ENCODE measurements around the gene PRR3.
A peak's percentile ranks its signal among the peaks of the same experiment; 100 is the strongest.
"Not testable (repeated sequence)": the region's sequence is repeated elsewhere in the genome, so short reads cannot be mapped to it uniquely, and the experiment has no call there.

The PRR3 gene

GRCh38 chr6:30573113-30573512 is 16.0 kb downstream of the PRR3 start:
- peaks cover 47% of the 10 kb centered on the region for H3K36me3 Mint-ChIP-seq (ENCODE audit: low read depth)
- H3K27me3 Mint-ChIP-seq: no peaks in the 10 kb centered on the region
- H3K4me1 Mint-ChIP-seq (ENCODE audit: low read depth): peaks cover 79% of the 10 kb centered on the region
- peak overlapping the region; percentile 98 for H3K4me3 Mint-ChIP-seq
- no peaks in the 10 kb centered on the region for H3K9me3 Mint-ChIP-seq
- peak overlapping the region; percentile 96 for H3K27ac Mint-ChIP-seq

- Mint-ChIP-seq H3K4me1 (ENCODE audit: low read depth) (peaks cover 43% of the 10 kb centered on the region), H3K27ac (peak overlapping the region; percentile 70), H3K36me3 (ENCODE audit: low read depth) (peaks cover 78% of the 10 kb centered on the region), H3K9me3 (no peaks in the 10 kb centered on the region), H3K4me3 (no peak overlapping the region), H3K27me3 (no peaks in the 10 kb centered on the region)
These were observed 21.0 kb downstream of the PRR3 start for GRCh38 chr6:30578051-30578450.

GRCh38 chr6:30583921-30584320 is 26.8 kb downstream of the PRR3 start:
- no peak overlapping the region for H3K4me3 Mint-ChIP-seq
- H3K27me3 Mint-ChIP-seq: no peaks in the 10 kb centered on the region
- no peak overlapping the region for H3K27ac Mint-ChIP-seq
- peaks cover 90% of the 10 kb centered on the region for H3K36me3 Mint-ChIP-seq (ENCODE audit: low read depth)
- no peaks in the 10 kb centered on the region for H3K4me1 Mint-ChIP-seq (ENCODE audit: low read depth)
- no peaks in the 10 kb centered on the region for H3K9me3 Mint-ChIP-seq

GRCh38 chr6:30589754-30590358 is 32.8 kb downstream of the PRR3 start:
- Mint-ChIP-seq H3K9me3 (no peaks in the 10 kb centered on the region), H3K4me1 (ENCODE audit: low read depth) (peaks cover 6% of the 10 kb centered on the region), H3K27ac (peak overlapping the region; percentile 34), H3K36me3 (ENCODE audit: low read depth) (peaks cover 84% of the 10 kb centered on the region), H3K4me3 (no peak overlapping the region), H3K27me3 (no peaks in the 10 kb centered on the region)

GRCh38 chr6:30590509-30590908 is 33.4 kb downstream of the PRR3 start:
- no peak overlapping the region for H3K4me3 Mint-ChIP-seq
- peak overlapping the region; percentile 40 for H3K27ac Mint-ChIP-seq
- peaks cover 82% of the 10 kb centered on the region for H3K36me3 Mint-ChIP-seq (ENCODE audit: low read depth)
- no peaks in the 10 kb centered on the region for H3K9me3 Mint-ChIP-seq
- H3K4me1 Mint-ChIP-seq (ENCODE audit: low read depth): peaks cover 6% of the 10 kb centered on the region
- no peaks in the 10 kb centered on the region for H3K27me3 Mint-ChIP-seq

GRCh38 chr6:30591008-30591407 is 33.9 kb downstream of the PRR3 start:
- H3K27ac Mint-ChIP-seq: peak overlapping the region; percentile 40
- no peaks in the 10 kb centered on the region for H3K9me3 Mint-ChIP-seq
- H3K27me3 Mint-ChIP-seq: no peaks in the 10 kb centered on the region
- peaks cover 79% of the 10 kb centered on the region for H3K36me3 Mint-ChIP-seq (ENCODE audit: low read depth)
- H3K4me1 Mint-ChIP-seq (ENCODE audit: low read depth): peaks cover 6% of the 10 kb centered on the region
- H3K4me3 Mint-ChIP-seq: no peak overlapping the region

- Mint-ChIP-seq H3K9me3 (no peaks in the 10 kb centered on the region), H3K4me3 (no peak overlapping the region), H3K27me3 (no peaks in the 10 kb centered on the region), H3K4me1 (ENCODE audit: low read depth) (peaks cover 10% of the 10 kb centered on the region), H3K36me3 (ENCODE audit: low read depth) (peaks cover 71% of the 10 kb centered on the region), H3K27ac (peak overlapping the region; percentile 32)
These were observed 35.2 kb downstream of the PRR3 start for GRCh38 chr6:30592287-30592686.

GRCh38 chr6:30597315-30598144 is 40.4 kb downstream of the PRR3 start:
- H3K36me3 Mint-ChIP-seq (ENCODE audit: low read depth): peaks cover 54% of the 10 kb centered on the region
- peak overlapping the region; percentile 1 for H3K27ac Mint-ChIP-seq
- H3K9me3 Mint-ChIP-seq, H3K27me3 Mint-ChIP-seq, H3K4me3 Mint-ChIP-seq: not testable (repeated sequence)
- peaks cover 14% of the 10 kb centered on the region for H3K4me1 Mint-ChIP-seq (ENCODE audit: low read depth)

GRCh38 chr6:30598912-30599624 is 42.0 kb downstream of the PRR3 start:
- Mint-ChIP-seq H3K27ac (peak overlapping the region; percentile 36), H3K27me3 (no peaks in the 10 kb centered on the region), H3K36me3 (ENCODE audit: low read depth) (peaks cover 64% of the 10 kb centered on the region), H3K4me3 (no peak overlapping the region), H3K9me3 (no peaks in the 10 kb centered on the region), H3K4me1 (ENCODE audit: low read depth) (peaks cover 26% of the 10 kb centered on the region)

- Mint-ChIP-seq H3K4me3 (no peak overlapping the region), H3K27me3 (no peaks in the 10 kb centered on the region), H3K27ac (peak overlapping the region; percentile 2), H3K36me3 (ENCODE audit: low read depth) (peaks cover 64% of the 10 kb centered on the region), H3K9me3 (no peaks in the 10 kb centered on the region), H3K4me1 (ENCODE audit: low read depth) (peaks cover 26% of the 10 kb centered on the region)
These were observed 42.7 kb downstream of the PRR3 start for GRCh38 chr6:30599625-30600324.

GRCh38 chr6:30600451-30600961 is 43.4 kb downstream of the PRR3 start:
- H3K4me3 Mint-ChIP-seq: no peak overlapping the region
- peak overlapping the region; percentile 1 for H3K27ac Mint-ChIP-seq

GRCh38 chr6:30601436-30601814 is 44.3 kb downstream of the PRR3 start:
- Mint-ChIP-seq H3K27me3 (no peaks in the 10 kb centered on the region), H3K27ac (peak overlapping the region; percentile 26), H3K9me3 (no peaks in the 10 kb centered on the region), H3K4me3 (no peak overlapping the region), H3K36me3 (ENCODE audit: low read depth) (peaks cover 74% of the 10 kb centered on the region), H3K4me1 (ENCODE audit: low read depth) (peaks cover 33% of the 10 kb centered on the region)

More at GRCh38 chr6:30600451-30600961, 43.4 kb downstream of the PRR3 start:
- Mint-ChIP-seq H3K27me3 (no peaks in the 10 kb centered on the region), H3K9me3 (no peaks in the 10 kb centered on the region), H3K4me1 (ENCODE audit: low read depth) (peaks cover 26% of the 10 kb centered on the region), H3K36me3 (ENCODE audit: low read depth) (peaks cover 66% of the 10 kb centered on the region)

GRCh38 chr6:30601815-30602641 is 44.9 kb downstream of the PRR3 start:
- no peaks in the 10 kb centered on the region for H3K9me3 Mint-ChIP-seq
- no peak overlapping the region for H3K4me3 Mint-ChIP-seq
- H3K27ac Mint-ChIP-seq: peak overlapping the region; percentile 26
- H3K27me3 Mint-ChIP-seq: no peaks in the 10 kb centered on the region
- H3K4me1 Mint-ChIP-seq (ENCODE audit: low read depth): peaks cover 31% of the 10 kb centered on the region
- H3K36me3 Mint-ChIP-seq (ENCODE audit: low read depth): peaks cover 76% of the 10 kb centered on the region

GRCh38 chr6:30603961-30604360 is 46.9 kb downstream of the PRR3 start:
- Mint-ChIP-seq H3K9me3 (no peaks in the 10 kb centered on the region), H3K4me1 (ENCODE audit: low read depth) (peaks cover 40% of the 10 kb centered on the region), H3K27ac (peak overlapping the region; percentile 23), H3K36me3 (ENCODE audit: low read depth) (peaks cover 83% of the 10 kb centered on the region), H3K27me3 (no peaks in the 10 kb centered on the region), H3K4me3 (no peak overlapping the region)

Data from stimulated activated naive CD8-positive, alpha-beta T cell treated with anti-CD3 and anti-CD28 coated beads, Interleukin-15, Interleukin-2, amounts not matched to agents 100 ng/mL and 50 ng/mL, for 24 hours (primary cell).